HFFc6 (cell line): Measurements from ENCODE around the gene UST. TPM values are rescaled to one million over a fixed set of nuclear protein-coding genes. Genes with fewer than 3 reads are reported as not detected.
A peak's percentile ranks its signal among the peaks of the same experiment; 100 is the strongest.

Source experiments
- DNase-seq: peaks from one replicate; pipeline ENCODE4 v3.0.0-alpha.2; 2018
- H3K27ac Mint-ChIP-seq: 2 replicates; pipeline ENCODE4 v1.8.0; 2020; ENCODE audit warnings: mild to moderate bottlenecking, mixed read lengths
- H3K27me3 Mint-ChIP-seq: 2 replicates; pipeline ENCODE4 v1.8.0; 2021; ENCODE audit warnings: mild to moderate bottlenecking, moderate library complexity, mixed read lengths; ENCODE audit not compliant: insufficient read depth
- H3K36me3 Mint-ChIP-seq: 2 replicates; pipeline ENCODE4 v1.8.0; 2021; ENCODE audit warnings: low read depth, mixed read lengths
- H3K4me1 Mint-ChIP-seq: 2 replicates; pipeline ENCODE4 v1.8.0; 2020; ENCODE audit warnings: low read depth, mixed read lengths
- H3K4me3 Mint-ChIP-seq: 2 replicates; pipeline ENCODE4 v1.8.0; 2020; ENCODE audit warnings: mild to moderate bottlenecking, moderate library complexity, mixed read lengths
- H3K9me3 Mint-ChIP-seq: 2 replicates; pipeline ENCODE4 v1.8.0; 2020; ENCODE audit warnings: mild to moderate bottlenecking, mixed read lengths
- CTCF ChIP-seq: fragments of 200-600 bp; sonication (generic); IDR thresholded peaks from 2 replicates; pipeline ENCODE4 v1.5.0; 2021; ENCODE audit warnings: antibody characterized with exemption, mild to moderate bottlenecking
- total RNA-seq, 6 experiments: library from RNA; stranded (reverse); fragmentation: NEBNext Ultra II Directional; extraction: Animal tissue kit (Norgen Biotek cat#: 25700); gene quantifications; 2 replicates in 1 of 6; 3 replicates in 5 of 6; pipeline ENCODE4 v1.2.3, GENCODE V29; 2021

Gene UST
- total RNA-seq, 6 experiments from 2014 or later, result 12.9 to 17.3 (median 16.7) TPM

- H3K27ac Mint-ChIP-seq, result peak overlapping the region; percentile 44
- H3K4me3 Mint-ChIP-seq, result no peak overlapping the region
- peaks cover 1% of the 10 kb centered on the region; the same call in 1 of the 2 replicates for H3K27me3 Mint-ChIP-seq
- H3K9me3 Mint-ChIP-seq, result peaks cover 6% of the 10 kb centered on the region; the same call in 1 of the 2 replicates
- H3K36me3 Mint-ChIP-seq, result peaks cover 6% of the 10 kb centered on the region
- peak; percentile 44 for DNase-seq
- no peak for TF ChIP-seq CTCF
- peaks cover 45% of the 10 kb centered on the region for H3K4me1 Mint-ChIP-seq
Measured at GRCh38 chr6:148709577-148709976, 37.3 kb upstream of the UST start.

GRCh38 chr6:148711833-148712654 lies 34.8 kb upstream of the UST start:
- Mint-ChIP-seq H3K27ac (peak overlapping the region; percentile 67), H3K36me3 (peaks cover 6% of the 10 kb centered on the region), H3K4me1 (peaks cover 50% of the 10 kb centered on the region)

GRCh38 chr6:148713033-148713738 lies 33.6 kb upstream of the UST start:
- no peak overlapping the region for H3K4me3 Mint-ChIP-seq
- peaks cover 50% of the 10 kb centered on the region for H3K4me1 Mint-ChIP-seq
- peaks cover 6% of the 10 kb centered on the region for H3K36me3 Mint-ChIP-seq
- no peak overlapping the region for H3K27ac Mint-ChIP-seq
- no peaks in the 10 kb centered on the region for H3K27me3 Mint-ChIP-seq
- no peak for TF ChIP-seq CTCF
- peaks cover 6% of the 10 kb centered on the region; the same call in 1 of the 2 replicates for H3K9me3 Mint-ChIP-seq
- DNase-seq, result no peak

More at GRCh38 chr6:148711833-148712654, 34.8 kb upstream of the UST start:
- DNase-seq, result peak; percentile 30
- no peak for TF ChIP-seq CTCF
- H3K4me3 Mint-ChIP-seq, result peak overlapping the region; percentile 63
- peaks cover 6% of the 10 kb centered on the region; the same call in 1 of the 2 replicates for H3K9me3 Mint-ChIP-seq
- no peaks in the 10 kb centered on the region for H3K27me3 Mint-ChIP-seq

GRCh38 chr6:148713921-148714320 lies 32.9 kb upstream of the UST start:
- Mint-ChIP-seq H3K36me3 (peaks cover 6% of the 10 kb centered on the region), H3K9me3 (peaks cover 6% of the 10 kb centered on the region; the same call in 1 of the 2 replicates), H3K4me1 (peaks cover 44% of the 10 kb centered on the region), H3K4me3 (no peak overlapping the region), H3K27ac (no peak overlapping the region), H3K27me3 (no peaks in the 10 kb centered on the region)
- TF ChIP-seq CTCF, result no peak
- DNase-seq, result no peak

- H3K27ac Mint-ChIP-seq, result no peak overlapping the region
- H3K27me3 Mint-ChIP-seq, result no peaks in the 10 kb centered on the region
- no peak for TF ChIP-seq CTCF
- peaks cover 6% of the 10 kb centered on the region for H3K36me3 Mint-ChIP-seq
- peaks cover 6% of the 10 kb centered on the region; the same call in 1 of the 2 replicates for H3K9me3 Mint-ChIP-seq
- H3K4me3 Mint-ChIP-seq, result no peak overlapping the region
- no peak for DNase-seq
- peaks cover 43% of the 10 kb centered on the region for H3K4me1 Mint-ChIP-seq
Measured at GRCh38 chr6:148716811-148717210, 30.0 kb upstream of the UST start.
